Measurements from ENCODE around the gene ZNF764.

GRCh38 chr16:30555315-30556124 is 2.7 kb downstream of the ZNF764 start:
- TF ChIP-seq CTCF (IDR thresholded peaks at IDR 0.05) = peak in 1 of 6 experiments; percentile 2
- no peak for TF ChIP-seq POLR2A (IDR thresholded peaks at IDR 0.05)

Data from thyroid gland (tissue), 4 donors.